ENCODE measurements around the gene CEP135. TPM values are rescaled to one million over a fixed set of nuclear protein-coding genes. Genes with fewer than 3 reads are reported as not detected.
"Not testable (repeated sequence)": the region's sequence is repeated elsewhere in the genome, so short reads cannot be mapped to it uniquely, and the experiment has no call there.

The CEP135 gene
- total RNA-seq, 2 experiments from 2014 or later = 18.6 to 19.4 TPM

GRCh38 chr4:56062106-56062505 is 113.4 kb downstream of the CEP135 start:
- no peak for DNase-seq
- Mint-ChIP-seq H3K27ac (no peak overlapping the region), H3K36me3 (ENCODE audit: low read depth) (no peaks in the 10 kb centered on the region), H3K27me3 (ENCODE audit: low read depth) (peaks cover 17% of the 10 kb centered on the region), H3K9me3 (no peaks in the 10 kb centered on the region), H3K4me1 (ENCODE audit: low read depth) (no peaks in the 10 kb centered on the region), H3K4me3 (no peak overlapping the region)
- CTCF ChIA-PET = no interaction called here
- intact Hi-C loops (cut with micrococcal nuclease) = no loop called here

GRCh38 chr4:56062526-56063145 is 113.9 kb downstream of the CEP135 start:
- H3K4me1 Mint-ChIP-seq (ENCODE audit: low read depth) = no peaks in the 10 kb centered on the region
- H3K4me3 Mint-ChIP-seq = no peak overlapping the region
- no peak overlapping the region for H3K27ac Mint-ChIP-seq
- no peaks in the 10 kb centered on the region for H3K36me3 Mint-ChIP-seq (ENCODE audit: low read depth)
- H3K27me3 Mint-ChIP-seq (ENCODE audit: low read depth) = peaks cover 17% of the 10 kb centered on the region
- CTCF ChIA-PET = no interaction called here
- intact Hi-C loops (cut with micrococcal nuclease) = no loop called here
- no peaks in the 10 kb centered on the region for H3K9me3 Mint-ChIP-seq
- DNase-seq = no peak

- no peak for DNase-seq
- Mint-ChIP-seq H3K27ac (no peak overlapping the region), H3K27me3 (ENCODE audit: low read depth) (peaks cover 8% of the 10 kb centered on the region), H3K36me3 (ENCODE audit: low read depth) (no peaks in the 10 kb centered on the region), H3K9me3 (no peaks in the 10 kb centered on the region), H3K4me3 (no peak overlapping the region), H3K4me1 (ENCODE audit: low read depth) (no peaks in the 10 kb centered on the region)
- CTCF ChIA-PET = no interaction called here
- intact Hi-C loops (cut with micrococcal nuclease) = no loop called here
These were observed 117.7 kb downstream of the CEP135 start for GRCh38 chr4:56066493-56066892.

GRCh38 chr4:56067826-56068225 is 119.1 kb downstream of the CEP135 start:
- no peaks in the 10 kb centered on the region for H3K4me1 Mint-ChIP-seq (ENCODE audit: low read depth)
- H3K4me3 Mint-ChIP-seq = no peak overlapping the region
- peaks cover 7% of the 10 kb centered on the region for H3K27me3 Mint-ChIP-seq (ENCODE audit: low read depth)
- H3K9me3 Mint-ChIP-seq = no peaks in the 10 kb centered on the region
- CTCF ChIA-PET = no interaction called here
- DNase-seq = no peak
- intact Hi-C loops (cut with micrococcal nuclease) = no loop called here
- H3K27ac Mint-ChIP-seq = no peak overlapping the region
- no peaks in the 10 kb centered on the region for H3K36me3 Mint-ChIP-seq (ENCODE audit: low read depth)

GRCh38 chr4:56072730-56073129 is 124.0 kb downstream of the CEP135 start:
- H3K27me3 Mint-ChIP-seq (ENCODE audit: low read depth); intact Hi-C loops (cut with micrococcal nuclease): not testable (repeated sequence)

GRCh38 chr4:56077676-56078075 is 128.9 kb downstream of the CEP135 start:
- no peaks in the 10 kb centered on the region for H3K9me3 Mint-ChIP-seq
- no peaks in the 10 kb centered on the region for H3K4me1 Mint-ChIP-seq (ENCODE audit: low read depth)
- DNase-seq = no peak
- intact Hi-C loops (cut with micrococcal nuclease) = no loop called here
- H3K4me3 Mint-ChIP-seq = no peak overlapping the region
- no peak overlapping the region for H3K27ac Mint-ChIP-seq
- CTCF ChIA-PET = no interaction called here
- peaks cover 4% of the 10 kb centered on the region for H3K27me3 Mint-ChIP-seq (ENCODE audit: low read depth)
- H3K36me3 Mint-ChIP-seq (ENCODE audit: low read depth) = no peaks in the 10 kb centered on the region

More at GRCh38 chr4:56072730-56073129, 124.0 kb downstream of the CEP135 start:
- DNase-seq; H3K4me3 Mint-ChIP-seq; CTCF ChIA-PET; H3K9me3 Mint-ChIP-seq; H3K27ac Mint-ChIP-seq; H3K4me1 Mint-ChIP-seq (ENCODE audit: low read depth); H3K36me3 Mint-ChIP-seq (ENCODE audit: low read depth): not testable (repeated sequence)

GRCh38 chr4:56078866-56079265 is 130.1 kb downstream of the CEP135 start:
- no peak overlapping the region for H3K27ac Mint-ChIP-seq
- CTCF ChIA-PET = no interaction called here
- peaks cover 4% of the 10 kb centered on the region for H3K27me3 Mint-ChIP-seq (ENCODE audit: low read depth)
- H3K9me3 Mint-ChIP-seq = no peaks in the 10 kb centered on the region
- no peak overlapping the region for H3K4me3 Mint-ChIP-seq
- DNase-seq = no peak
- intact Hi-C loops (cut with micrococcal nuclease) = no loop called here
- no peaks in the 10 kb centered on the region for H3K36me3 Mint-ChIP-seq (ENCODE audit: low read depth)
- H3K4me1 Mint-ChIP-seq (ENCODE audit: low read depth) = no peaks in the 10 kb centered on the region

- Mint-ChIP-seq H3K27me3 (ENCODE audit: low read depth) (peaks cover 4% of the 10 kb centered on the region), H3K9me3 (no peaks in the 10 kb centered on the region), H3K4me3 (no peak overlapping the region), H3K36me3 (ENCODE audit: low read depth) (no peaks in the 10 kb centered on the region), H3K27ac (no peak overlapping the region), H3K4me1 (ENCODE audit: low read depth) (no peaks in the 10 kb centered on the region)
- intact Hi-C loops (cut with micrococcal nuclease) = no loop called here
- CTCF ChIA-PET = no interaction called here
- DNase-seq = no peak
These were observed 131.6 kb downstream of the CEP135 start for GRCh38 chr4:56080384-56080783.

GRCh38 chr4:56082829-56083228 is 134.1 kb downstream of the CEP135 start:
- CTCF ChIA-PET = interaction anchor here (0.7 kb wide), 1 partner anchor 24 kb away, joined by 3 read pairs; no protein-coding TSS in a partner anchor
- no peaks in the 10 kb centered on the region for H3K9me3 Mint-ChIP-seq
- H3K36me3 Mint-ChIP-seq (ENCODE audit: low read depth) = no peaks in the 10 kb centered on the region

More at GRCh38 chr4:56082829-56083228, 134.1 kb downstream of the CEP135 start:
- Mint-ChIP-seq H3K27ac (no peak overlapping the region), H3K4me3 (no peak overlapping the region), H3K27me3 (ENCODE audit: low read depth) (peaks cover 4% of the 10 kb centered on the region), H3K4me1 (ENCODE audit: low read depth) (no peaks in the 10 kb centered on the region)
- intact Hi-C loops (cut with micrococcal nuclease) = no loop called here
- no peak for DNase-seq

Other genes starting within 250 kb of the CEP135 start
- not detected for gene EXOC1L, start 129.2 kb upstream of the CEP135 start, total RNA-seq
- gene EXOC1, start 95.3 kb upstream of the CEP135 start, total RNA-seq = 10 to 100 TPM; 18.7 to 21.9 TPM